Ascending aorta (tissue), 2 donors: ENCODE results near the gene PIGN. TPM values are rescaled to one million over a fixed set of nuclear protein-coding genes. Genes with fewer than 3 reads are reported as not detected.
A peak's percentile ranks its signal among the peaks of the same experiment; 100 is the strongest.

Experiments used
- DNase-seq, 2 donors: peaks; one replicate each; pipeline ENCODE4 v3.0.0-alpha.2; 2019; ENCODE audit warnings: low spot score in 2 of 2
- H3K27ac ChIP-seq, 2 donors: fragments of 200-600 bp; sonication (generic); one replicate each; pipeline ENCODE4 v1.5.1; 2016 to 2017; ENCODE audit warnings: mild to moderate bottlenecking in 1 of 2
- H3K27me3 ChIP-seq: fragments of 200-600 bp; sonication (generic); one replicate; pipeline ENCODE4 v1.5.1; 2017
- H3K36me3 ChIP-seq, 2 donors: fragments of 200-600 bp; sonication (generic); one replicate each; pipeline ENCODE4 v1.5.1; 2016
- H3K4me1 ChIP-seq, 2 donors: fragments of 200-600 bp; sonication (generic); one replicate each; pipeline ENCODE4 v1.5.1; 2016 to 2017; ENCODE audit warnings: mild to moderate bottlenecking in 1 of 2
- H3K4me3 ChIP-seq, 2 donors: fragments of 200-600 bp; sonication (generic); one replicate each; pipeline ENCODE4 v1.5.1; 2016 to 2017; ENCODE audit warnings: mild to moderate bottlenecking in 1 of 2
- H3K9me3 ChIP-seq, 2 donors: fragments of 200-600 bp; sonication (generic); one replicate each; pipeline ENCODE4 v1.5.1; 2016
- intact Hi-C: fragments of 100-400 bp; cut with DNase I; formaldehyde crosslinking; loops from one replicate; pipeline ENCODE4 v1.15.1; 2023
- total RNA-seq: library from RNA; depleted of rRNA; stranded (reverse); fragments of >200 nt; gene quantifications from one replicate; pipeline ENCODE4 v1.1.0, GENCODE V29; 2016
- TF ChIP-seq, protein P1 (sequence below), 3 experiments: fragments of 200-600 bp in 2 of 3; fragments of 450-650 bp in 1 of 3; sonication (generic) in 2 of 3; IDR thresholded peaks; one replicate each; pipeline ENCODE4 v1.5.1; 2016 to 2019; ENCODE audit warnings: antibody characterized with exemption in 3 of 3, mild to moderate bottlenecking in 1 of 3, moderate library complexity in 1 of 3

The PIGN gene
- total RNA-seq, 1 donor from 2014 or later: 12.8 TPM

- TF ChIP-seq, protein P1, sequence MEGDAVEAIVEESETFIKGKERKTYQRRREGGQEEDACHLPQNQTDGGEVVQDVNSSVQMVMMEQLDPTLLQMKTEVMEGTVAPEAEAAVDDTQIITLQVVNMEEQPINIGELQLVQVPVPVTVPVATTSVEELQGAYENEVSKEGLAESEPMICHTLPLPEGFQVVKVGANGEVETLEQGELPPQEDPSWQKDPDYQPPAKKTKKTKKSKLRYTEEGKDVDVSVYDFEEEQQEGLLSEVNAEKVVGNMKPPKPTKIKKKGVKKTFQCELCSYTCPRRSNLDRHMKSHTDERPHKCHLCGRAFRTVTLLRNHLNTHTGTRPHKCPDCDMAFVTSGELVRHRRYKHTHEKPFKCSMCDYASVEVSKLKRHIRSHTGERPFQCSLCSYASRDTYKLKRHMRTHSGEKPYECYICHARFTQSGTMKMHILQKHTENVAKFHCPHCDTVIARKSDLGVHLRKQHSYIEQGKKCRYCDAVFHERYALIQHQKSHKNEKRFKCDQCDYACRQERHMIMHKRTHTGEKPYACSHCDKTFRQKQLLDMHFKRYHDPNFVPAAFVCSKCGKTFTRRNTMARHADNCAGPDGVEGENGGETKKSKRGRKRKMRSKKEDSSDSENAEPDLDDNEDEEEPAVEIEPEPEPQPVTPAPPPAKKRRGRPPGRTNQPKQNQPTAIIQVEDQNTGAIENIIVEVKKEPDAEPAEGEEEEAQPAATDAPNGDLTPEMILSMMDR (IDR thresholded peaks at IDR 0.05): no peak
- H3K4me1 ChIP-seq: no peaks in the 10 kb centered on the region
- no peak overlapping the region for H3K4me3 ChIP-seq
- no peak for DNase-seq
- H3K9me3 ChIP-seq: no peaks in the 10 kb centered on the region
- H3K27ac ChIP-seq: no peak overlapping the region
- no peaks in the 10 kb centered on the region for H3K27me3 ChIP-seq
- intact Hi-C loops: no loop called here
- H3K36me3 ChIP-seq: peaks cover 5 to 20% of the 10 kb centered on the region in 2 donors
These were observed 35.6 kb downstream of the PIGN start for GRCh38 chr18:62151068-62151771.

DNA sequence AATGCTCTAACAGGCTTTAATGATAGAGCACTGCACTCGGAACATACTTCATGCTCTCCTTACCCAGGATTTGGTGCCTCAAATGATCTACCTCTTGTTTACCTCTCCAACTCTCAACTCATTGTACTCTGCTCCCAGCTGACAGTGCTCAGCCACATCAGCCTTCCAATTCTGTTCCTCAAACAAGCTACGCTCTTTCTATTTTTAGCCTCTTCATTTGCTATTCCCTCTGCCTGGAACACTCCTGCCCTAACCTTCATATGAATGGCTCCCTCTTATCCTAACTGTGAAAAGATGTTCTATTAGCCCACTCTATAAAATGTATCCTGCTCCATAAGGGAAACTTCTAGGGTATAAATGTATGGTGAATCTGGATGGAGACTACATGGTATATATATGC, 42.5 kb downstream of the PIGN start:
- Histone ChIP-seq H3K27ac (no peak overlapping the region), H3K4me3 (no peak overlapping the region), H3K36me3 (peaks cover 3 to 27% of the 10 kb centered on the region in 2 donors), H3K9me3 (no peaks in the 10 kb centered on the region), H3K27me3 (no peaks in the 10 kb centered on the region), H3K4me1 (no peaks in the 10 kb centered on the region)
- no peak for DNase-seq
- intact Hi-C loops: no loop called here
- TF ChIP-seq, protein P1 (IDR thresholded peaks at IDR 0.05): no peak

DNA sequence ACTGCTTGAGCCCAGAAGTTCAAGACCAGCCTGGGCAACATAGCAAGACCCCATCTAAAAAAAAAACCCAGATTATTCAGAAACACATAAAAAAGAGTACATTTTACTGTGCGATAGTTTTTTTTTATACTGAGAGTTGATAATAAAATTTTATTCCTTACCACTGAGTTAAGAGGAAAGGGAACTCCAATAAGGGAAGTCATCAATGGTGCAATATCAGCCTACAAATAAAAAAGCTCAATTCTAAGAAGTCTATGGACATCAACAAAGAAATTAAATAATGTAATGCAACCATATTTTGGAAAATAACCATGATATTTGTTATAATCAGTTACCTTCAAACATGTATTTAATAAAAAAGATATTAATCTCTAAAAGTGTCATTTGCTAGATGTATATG, 46.6 kb downstream of the PIGN start:
- Histone ChIP-seq H3K27ac (no peak overlapping the region), H3K4me3 (no peak overlapping the region), H3K36me3 (peaks cover 3 to 31% of the 10 kb centered on the region in 2 donors), H3K27me3 (no peaks in the 10 kb centered on the region), H3K9me3 (no peaks in the 10 kb centered on the region), H3K4me1 (no peaks in the 10 kb centered on the region)
- TF ChIP-seq, protein P1 (IDR thresholded peaks at IDR 0.05): no peak
- intact Hi-C loops: no loop called here
- no peak for DNase-seq

DNA sequence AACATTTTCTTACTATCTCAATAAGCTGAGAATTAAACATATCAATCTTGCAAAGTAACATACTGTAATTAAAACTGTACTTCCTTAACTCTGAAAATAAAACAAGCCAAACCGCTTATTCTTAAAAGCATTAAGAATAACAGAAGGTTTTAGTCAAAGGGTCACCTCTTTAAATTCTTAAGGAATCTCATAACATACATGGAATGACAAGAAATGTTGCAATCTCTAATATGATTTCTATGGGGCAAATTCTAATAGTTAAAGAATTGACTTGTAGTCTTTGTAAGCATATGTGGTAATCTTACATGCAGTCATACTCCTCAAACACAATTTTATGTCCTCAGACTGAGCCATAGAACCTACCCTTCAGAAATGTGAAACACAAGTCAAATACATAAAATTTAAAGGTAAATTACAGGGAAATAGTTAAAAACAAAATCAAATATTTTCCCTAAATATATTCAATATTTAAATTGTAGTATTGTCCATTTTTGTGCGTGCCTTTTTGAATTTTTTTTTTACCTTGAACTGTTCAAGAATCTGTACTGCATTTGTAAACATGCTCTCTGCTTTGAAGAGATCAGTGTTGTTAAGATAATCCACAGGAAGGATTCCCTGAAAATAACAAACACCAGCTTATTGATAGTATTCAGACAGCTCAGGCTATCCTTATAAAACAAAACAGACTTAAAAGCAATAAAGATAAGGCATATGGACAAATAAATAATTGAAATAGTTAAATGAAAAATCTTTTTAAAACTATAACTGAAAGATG, 48.2 kb downstream of the PIGN start:
- no peaks in the 10 kb centered on the region for H3K27me3 ChIP-seq
- peaks cover 3 to 25% of the 10 kb centered on the region in 2 donors for H3K36me3 ChIP-seq
- no peak for DNase-seq
- TF ChIP-seq, protein P1 (IDR thresholded peaks at IDR 0.05): no peak
- intact Hi-C loops: no loop called here
- H3K4me1 ChIP-seq: no peaks in the 10 kb centered on the region
- no peaks in the 10 kb centered on the region for H3K9me3 ChIP-seq
- no peak overlapping the region for H3K27ac ChIP-seq
- H3K4me3 ChIP-seq: no peak overlapping the region

GRCh38 chr18:62131301-62131909, 55.5 kb downstream of the PIGN start:
- TF ChIP-seq, protein P1 (IDR thresholded peaks at IDR 0.05): peak; percentile 79 to 90 (median 89)
- Histone ChIP-seq H3K27me3 (no peaks in the 10 kb centered on the region), H3K36me3 (no peaks in the 10 kb centered on the region), H3K4me3 (no peak overlapping the region), H3K27ac (no peak overlapping the region), H3K9me3 (no peaks in the 10 kb centered on the region), H3K4me1 (peaks cover 0 to 3% of the 10 kb centered on the region in 2 donors)
- intact Hi-C loops: loop anchor here (1.0 to 2.0 kb wide), 4 partner anchors 239 to 580 kb away; partner anchors contain the start of gene RNF152
- peak in 1 of 2 donors; percentile 65 for DNase-seq
